Thyroid gland (tissue), 4 donors: ENCODE results near the gene COL4A1.

Experiments
- POLR2A ChIP-seq, 2 donors: fragments of 450-650 bp; IDR thresholded peaks; one replicate each; pipeline ENCODE4 v1.6.1; 2017; ENCODE audit warnings: antibody characterized with exemption in 2 of 2, mild to moderate bottlenecking in 2 of 2, moderate library complexity in 1 of 2
- TF ChIP-seq, protein P1 (sequence below), 6 experiments: fragments of 200-600 bp in 3 of 6; fragments of 450-650 bp in 3 of 6; sonication (generic) in 3 of 6; IDR thresholded peaks; one replicate each; pipeline ENCODE4 v1.5.1; 2016 to 2019; ENCODE audit warnings: antibody characterized with exemption in 6 of 6, mild to moderate bottlenecking in 2 of 6, inconsistent platforms in 1 of 6, moderate library complexity in 1 of 6

DNA sequence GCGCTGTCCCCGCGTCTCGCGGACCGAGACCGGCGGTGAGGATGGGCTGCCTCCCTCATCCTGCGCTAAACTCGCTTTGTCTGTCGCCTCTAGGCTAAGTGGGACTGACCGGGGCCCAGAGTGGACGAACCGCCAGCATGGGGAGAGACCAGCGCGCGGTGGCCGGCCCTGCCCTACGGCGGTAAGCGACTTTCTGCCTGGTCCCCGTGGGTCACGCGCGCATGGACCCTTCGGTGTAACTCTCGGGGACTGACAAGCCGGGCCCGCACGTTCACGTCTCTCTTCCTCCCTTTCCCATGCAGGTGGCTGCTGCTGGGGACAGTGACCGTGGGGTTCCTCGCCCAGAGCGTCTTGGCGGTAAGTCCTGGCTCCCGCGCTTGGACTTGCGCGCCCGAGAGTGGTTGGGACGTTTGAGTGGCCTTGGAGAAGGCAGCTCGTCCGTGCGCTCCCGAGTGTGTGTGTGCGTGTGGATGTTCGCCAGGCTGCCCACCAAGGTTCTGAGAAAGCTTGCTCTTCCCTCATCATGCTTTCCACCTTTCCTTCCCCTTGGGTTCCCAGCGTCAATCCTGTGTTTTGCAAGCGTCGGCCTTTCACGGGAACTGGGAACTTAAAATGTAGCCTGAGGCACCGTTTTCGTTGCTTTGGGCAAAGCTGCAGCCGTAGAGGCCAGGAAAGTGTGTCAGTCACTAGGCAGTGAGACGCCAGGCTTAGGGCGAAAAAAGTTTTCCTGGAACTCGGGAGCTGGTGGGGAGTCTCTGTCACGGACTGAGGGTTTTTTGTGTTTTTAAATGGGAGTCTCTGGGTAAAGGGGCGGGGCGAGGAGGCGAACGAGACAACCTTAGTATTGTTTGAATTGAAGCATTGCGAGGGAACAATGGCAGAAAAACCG, 1.1 kb upstream of the COL4A1 start:
- TF ChIP-seq, protein P1, sequence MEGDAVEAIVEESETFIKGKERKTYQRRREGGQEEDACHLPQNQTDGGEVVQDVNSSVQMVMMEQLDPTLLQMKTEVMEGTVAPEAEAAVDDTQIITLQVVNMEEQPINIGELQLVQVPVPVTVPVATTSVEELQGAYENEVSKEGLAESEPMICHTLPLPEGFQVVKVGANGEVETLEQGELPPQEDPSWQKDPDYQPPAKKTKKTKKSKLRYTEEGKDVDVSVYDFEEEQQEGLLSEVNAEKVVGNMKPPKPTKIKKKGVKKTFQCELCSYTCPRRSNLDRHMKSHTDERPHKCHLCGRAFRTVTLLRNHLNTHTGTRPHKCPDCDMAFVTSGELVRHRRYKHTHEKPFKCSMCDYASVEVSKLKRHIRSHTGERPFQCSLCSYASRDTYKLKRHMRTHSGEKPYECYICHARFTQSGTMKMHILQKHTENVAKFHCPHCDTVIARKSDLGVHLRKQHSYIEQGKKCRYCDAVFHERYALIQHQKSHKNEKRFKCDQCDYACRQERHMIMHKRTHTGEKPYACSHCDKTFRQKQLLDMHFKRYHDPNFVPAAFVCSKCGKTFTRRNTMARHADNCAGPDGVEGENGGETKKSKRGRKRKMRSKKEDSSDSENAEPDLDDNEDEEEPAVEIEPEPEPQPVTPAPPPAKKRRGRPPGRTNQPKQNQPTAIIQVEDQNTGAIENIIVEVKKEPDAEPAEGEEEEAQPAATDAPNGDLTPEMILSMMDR (IDR thresholded peaks at IDR 0.05), result no peak
- TF ChIP-seq POLR2A (IDR thresholded peaks at IDR 0.05), result peak in 1 of 2 donors; percentile 60
